Measurements from ENCODE around the gene SHKBP1.
"Not testable (repeated sequence)": the region's sequence is repeated elsewhere in the genome, so short reads cannot be mapped to it uniquely, and the experiment has no call there.

SHKBP1 gene

DNA sequence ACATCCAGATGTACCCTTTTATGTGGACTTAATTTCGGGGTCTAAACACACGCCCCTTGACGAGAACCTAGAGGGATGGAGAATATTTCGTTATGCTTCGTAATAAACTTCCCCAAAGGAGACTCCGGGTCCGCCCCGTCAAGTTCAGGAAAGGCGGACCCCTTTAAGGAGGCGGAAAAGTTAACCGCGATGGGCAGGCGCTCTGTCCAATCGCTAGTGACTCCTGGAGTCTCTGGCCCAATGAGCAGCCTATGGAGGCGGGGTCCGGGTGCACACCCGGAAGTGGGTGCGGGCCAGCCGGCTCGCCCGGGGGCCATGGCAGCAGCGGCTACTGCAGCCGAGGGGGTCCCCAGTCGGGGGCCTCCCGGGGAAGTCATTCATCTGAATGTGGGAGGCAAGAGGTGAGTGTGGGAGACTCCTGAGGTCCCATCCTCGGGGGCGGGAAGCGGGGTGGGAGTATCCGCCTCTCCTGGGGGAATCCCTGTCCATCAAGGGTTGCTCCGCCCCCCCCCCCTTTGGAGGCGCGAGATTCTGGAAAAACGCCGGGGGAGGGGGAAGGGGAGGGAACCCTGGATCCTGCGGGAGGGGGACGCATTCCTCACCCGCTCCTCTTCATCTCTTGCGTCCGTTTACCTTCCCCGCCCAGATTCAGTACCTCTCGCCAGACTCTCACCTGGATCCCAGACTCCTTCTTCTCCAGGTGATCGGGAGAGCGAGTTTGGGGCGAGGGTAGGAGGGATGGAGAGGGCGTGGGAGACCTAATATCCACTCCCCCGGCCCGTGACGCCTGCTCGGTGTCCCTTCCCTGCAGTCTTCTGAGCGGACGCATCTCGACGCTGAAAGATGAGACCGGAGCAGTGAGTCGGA, at the start of gene SHKBP1:
Gene SHKBP1 (plus strand): TSS at position 289 of the 867 bp plus-strand sequence. CDS start 27 bp downstream, at position 316.
- peak in 55 of 56 donors; percentile 52 to 94 (median 86) for DNase-seq

DNA sequence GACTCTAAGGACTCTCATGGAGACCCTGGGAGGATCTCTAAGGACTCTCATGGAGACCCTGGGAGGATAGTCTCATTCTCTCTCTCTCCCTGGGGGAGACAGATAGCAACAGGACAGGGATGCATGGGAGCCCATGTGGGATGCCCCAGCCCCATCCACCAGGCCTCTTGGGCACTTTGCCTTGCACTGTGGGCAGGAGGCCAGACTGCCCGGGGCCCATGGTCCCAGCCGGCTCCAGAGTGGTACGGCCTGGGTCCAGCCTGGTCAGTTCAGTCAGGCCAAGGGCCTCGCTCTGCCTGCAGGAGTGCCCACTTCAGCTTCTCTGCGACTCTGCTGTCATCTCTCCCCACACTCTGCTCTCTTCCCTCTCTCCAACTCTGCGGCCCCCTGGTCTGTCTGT, 48.6 kb upstream of the SHKBP1 start:
- DNase-seq: peak in 2 of 56 donors; percentile 8 to 17

DNA sequence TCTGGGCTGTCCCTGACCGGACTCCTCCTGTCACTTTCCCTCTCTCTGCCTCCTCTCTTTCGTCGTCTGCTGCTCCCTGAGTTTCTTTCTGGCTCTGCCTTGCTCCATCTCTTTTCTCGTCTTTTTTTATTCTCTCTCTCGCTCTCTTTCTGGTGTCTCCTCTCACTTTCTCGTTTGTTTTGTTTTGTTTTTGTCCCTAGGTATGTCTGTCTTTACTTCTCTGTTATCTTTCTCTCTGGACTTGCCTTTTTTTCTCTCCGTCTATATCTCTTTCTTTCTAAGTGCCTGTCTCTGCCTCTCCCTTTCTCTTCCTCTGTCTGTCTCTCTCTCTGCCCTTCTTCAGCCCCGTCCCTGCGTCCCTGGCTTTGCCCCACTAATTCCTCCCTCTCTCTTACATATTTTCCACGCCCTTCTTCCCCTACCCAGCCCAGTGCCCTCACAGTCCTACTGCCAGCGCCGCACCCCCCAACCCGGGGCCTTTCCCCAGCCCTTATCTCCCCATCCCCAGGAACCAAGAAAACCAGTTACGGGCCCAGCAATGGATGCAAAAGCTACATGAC, 48.1 kb upstream of the SHKBP1 start:
- DNase-seq: no peak

DNA sequence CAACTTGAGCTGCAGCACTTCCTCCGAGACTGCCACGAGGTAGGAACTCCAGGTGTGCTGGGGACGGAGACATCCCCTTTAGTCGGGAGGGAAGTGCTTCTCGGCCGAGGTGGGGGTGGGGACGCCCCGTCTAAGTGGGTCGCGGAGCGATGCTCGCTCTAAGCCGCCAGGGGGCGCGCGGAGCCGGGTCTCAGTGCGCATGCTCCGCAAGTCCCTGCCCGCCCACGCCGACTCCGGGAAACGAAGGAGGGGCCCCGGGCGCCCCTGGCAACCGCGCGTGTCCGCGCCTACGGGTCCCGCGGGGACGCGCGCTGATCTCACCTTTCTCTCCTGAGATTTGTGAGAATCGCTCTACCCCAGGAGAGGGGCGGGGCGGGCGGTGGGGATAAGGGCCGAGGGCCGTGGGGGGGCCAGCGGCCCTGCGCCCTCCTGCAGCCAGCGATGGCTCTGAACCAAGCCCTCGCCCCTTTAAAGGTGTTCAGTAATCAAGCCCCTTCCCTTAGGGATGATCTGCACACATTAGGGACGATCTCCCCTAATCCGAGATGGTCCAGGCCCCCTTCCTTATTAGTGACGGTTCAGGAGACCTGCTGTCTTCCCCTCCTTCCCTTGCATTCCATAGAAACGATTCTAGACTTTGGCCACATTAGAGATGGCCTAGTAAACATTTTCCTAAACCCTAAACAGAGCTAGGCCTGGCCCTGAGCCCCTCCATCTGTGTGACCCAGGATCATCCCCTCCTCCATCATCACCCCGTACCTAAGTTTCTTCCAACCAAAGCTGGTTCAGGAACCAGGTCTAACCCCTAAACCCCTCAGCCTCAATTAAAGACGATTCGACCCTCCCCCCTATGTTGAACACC, 47.3 kb upstream of the SHKBP1 start:
- DNase-seq: peak in 55 of 56 donors; percentile 23 to 91 (median 72)

GRCh38 chr19:40530091-40530901, 46.4 kb upstream of the SHKBP1 start:
- peak in 16 of 56 donors; percentile 7 to 58 (median 31) for DNase-seq

- no peak for DNase-seq
Measured at GRCh38 chr19:40533508-40533907, 43.2 kb upstream of the SHKBP1 start.

- DNase-seq: no peak
Measured at GRCh38 chr19:40534148-40534547, 42.5 kb upstream of the SHKBP1 start.

DNA sequence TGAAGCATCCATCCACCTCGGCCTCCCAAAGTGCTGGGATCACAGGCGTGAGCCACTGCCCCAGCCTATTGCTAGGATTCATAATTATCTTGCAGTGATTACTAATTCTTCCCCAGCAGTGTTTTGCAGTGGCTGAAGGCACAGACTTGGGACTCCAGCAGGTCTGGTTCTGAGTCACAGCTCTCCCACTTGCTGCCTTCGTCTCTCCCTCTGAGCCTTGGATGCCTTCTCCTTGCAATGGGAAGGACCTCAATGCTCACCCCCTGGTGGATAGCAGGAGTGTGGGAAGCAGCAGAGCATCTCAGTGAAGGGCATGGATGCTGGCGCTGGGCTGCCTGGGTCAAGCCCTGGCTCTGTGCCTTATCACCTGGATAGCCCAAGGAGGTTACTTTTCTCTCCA, 37.6 kb upstream of the SHKBP1 start:
- DNase-seq: peak in 5 of 56 donors; percentile 8 to 46 (median 27)

- peak in 14 of 56 donors; percentile 7 to 50 (median 22) for DNase-seq
Measured at GRCh38 chr19:40542202-40542859, 34.3 kb upstream of the SHKBP1 start.

DNA sequence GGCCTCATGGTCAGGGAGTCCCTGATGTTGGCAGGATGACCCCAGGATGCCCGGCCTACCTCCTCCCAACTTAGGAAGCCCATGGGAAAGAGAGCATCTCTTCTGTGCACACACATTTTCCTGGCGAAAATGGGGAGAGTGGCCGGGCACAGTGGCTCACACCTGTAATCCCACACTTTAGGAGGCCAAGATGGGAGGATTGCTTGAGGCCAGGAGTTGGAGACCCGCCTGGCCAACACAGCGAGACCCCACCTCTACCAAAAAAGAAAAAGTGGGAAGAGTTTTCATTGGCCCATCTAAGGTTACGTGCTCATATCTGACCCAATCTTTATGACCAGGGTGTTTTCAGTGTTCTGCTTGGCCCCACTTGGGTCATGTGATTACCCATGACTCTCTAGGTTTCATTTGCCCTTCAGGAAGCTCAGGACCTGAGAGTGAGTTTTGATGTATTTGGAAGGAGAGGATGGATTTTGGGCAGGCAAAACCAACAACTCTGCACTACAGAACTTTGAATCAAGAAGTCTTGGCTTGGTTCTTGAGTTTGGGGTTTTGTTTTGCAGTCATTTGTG, 33.6 kb upstream of the SHKBP1 start:
- DNase-seq: no peak

DNA sequence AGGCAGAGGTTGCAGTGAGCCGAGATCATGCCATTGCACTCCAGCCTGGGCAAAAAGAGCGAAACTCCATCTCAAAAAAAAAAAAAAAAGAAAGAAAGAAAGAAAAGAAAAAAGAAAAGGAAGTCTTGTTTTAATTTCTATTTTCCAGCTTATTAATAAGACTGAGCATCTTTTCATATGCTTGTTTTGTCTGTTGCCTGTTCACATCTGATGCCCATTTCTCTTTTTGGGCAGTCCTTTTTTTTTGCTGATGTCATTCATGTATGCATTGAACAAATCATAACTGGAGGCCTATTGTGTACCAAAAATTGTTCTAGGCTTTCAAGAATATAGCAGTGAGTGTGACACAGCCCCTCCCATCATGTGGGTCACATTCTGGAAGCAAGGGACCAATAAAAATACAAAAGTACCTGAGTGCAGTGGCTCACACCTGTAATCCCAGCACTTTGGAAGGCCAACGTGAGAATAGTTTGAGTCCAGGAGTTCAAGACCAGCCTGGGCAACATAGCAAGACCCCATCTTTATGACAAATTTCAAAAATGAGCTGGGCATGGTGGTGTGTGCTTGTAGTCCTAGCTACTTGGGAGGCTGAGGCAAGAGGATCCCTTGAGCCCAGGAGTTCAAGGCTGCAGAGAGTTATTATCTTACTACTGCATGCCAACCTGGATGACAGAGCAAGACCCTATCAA, 30.4 kb upstream of the SHKBP1 start:
- DNase-seq: not testable (repeated sequence)

DNA sequence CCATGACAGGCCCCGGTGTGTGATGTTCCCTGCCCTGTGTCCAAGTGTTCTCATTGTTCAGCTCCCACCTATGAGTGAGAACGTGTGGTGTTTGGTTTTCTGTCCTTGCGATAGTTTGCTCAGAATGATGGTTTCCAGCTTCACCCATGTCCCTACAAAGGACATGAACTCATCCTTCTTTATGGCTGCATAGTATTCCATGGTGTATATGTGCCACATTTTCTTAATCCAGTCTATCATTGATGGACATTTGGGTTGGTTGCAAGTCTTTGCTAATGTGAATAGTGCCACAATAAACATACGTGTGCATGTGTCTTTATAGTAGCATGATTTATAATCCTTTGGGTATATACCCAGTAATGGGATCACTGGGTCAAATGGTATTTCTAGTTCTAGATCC, 29.5 kb upstream of the SHKBP1 start:
- not testable (repeated sequence) for DNase-seq

GRCh38 chr19:40547836-40548235, 28.8 kb upstream of the SHKBP1 start:
- DNase-seq: no peak

GRCh38 chr19:40549007-40549708, 27.5 kb upstream of the SHKBP1 start:
- peak in 30 of 56 donors; percentile 20 to 81 (median 43) for DNase-seq

- DNase-seq: no peak
Measured at GRCh38 chr19:40550951-40551350, 25.7 kb upstream of the SHKBP1 start.

GRCh38 chr19:40552848-40553247, 23.8 kb upstream of the SHKBP1 start:
- no peak for DNase-seq

DNA sequence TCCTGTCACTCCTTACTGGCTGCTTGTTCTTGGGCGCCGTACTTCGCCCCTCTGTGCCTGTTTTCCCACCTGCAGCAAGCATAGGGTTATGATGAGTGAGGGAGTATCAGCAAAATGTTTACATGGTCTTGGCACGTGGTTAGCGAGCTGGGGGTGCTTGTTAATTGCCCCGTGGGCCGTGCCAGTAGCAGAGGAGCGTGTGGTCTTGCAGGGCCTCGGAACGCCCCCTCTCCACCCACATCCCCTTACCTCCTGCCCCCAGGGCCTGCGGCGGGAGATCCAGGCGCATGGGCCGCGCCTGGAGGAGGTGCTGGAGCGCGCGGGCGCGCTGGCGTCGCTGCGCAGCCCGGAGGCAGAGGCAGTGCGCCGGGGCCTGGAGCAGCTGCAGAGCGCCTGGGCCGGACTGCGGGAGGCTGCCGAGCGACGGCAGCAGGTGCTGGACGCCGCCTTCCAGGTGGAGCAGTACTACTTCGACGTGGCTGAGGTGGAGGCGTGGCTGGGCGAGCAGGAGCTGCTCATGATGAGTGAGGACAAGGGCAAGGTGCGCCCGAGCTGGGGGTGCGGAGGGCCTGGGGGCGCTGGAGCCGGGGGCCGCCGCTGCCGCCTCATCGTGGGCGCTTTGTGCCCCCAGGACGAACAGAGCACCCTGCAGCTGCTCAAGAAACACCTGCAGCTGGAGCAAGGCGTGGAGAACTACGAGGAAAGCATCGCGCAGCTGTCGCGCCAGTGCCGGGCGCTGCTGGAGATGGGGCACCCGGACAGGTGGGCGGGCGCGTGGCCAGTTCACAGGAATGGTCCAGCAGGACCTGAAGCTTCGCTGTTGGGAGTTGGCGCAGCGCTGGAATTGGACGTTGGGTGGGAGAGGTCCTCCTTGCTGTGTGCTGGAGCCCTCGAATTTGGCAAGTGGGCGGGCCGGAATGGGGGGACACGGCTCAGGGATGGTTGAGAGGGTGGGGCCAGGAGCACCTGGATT, 22.5 kb upstream of the SHKBP1 start:
- no peak for DNase-seq

Measured in nucleus accumbens (tissue), 56 donors.